NCI-H69 (cell line): ENCODE measurements around the gene NTPCR.
"Not testable (repeated sequence)": the region's sequence is repeated elsewhere in the genome, so short reads cannot be mapped to it uniquely, and the experiment has no call there.

Experiments used
- DNase-seq: peaks from one replicate; lab custom pipeline; 2025; lab: John Stamatoyannopoulos, UW

The NTPCR gene

GRCh38 chr1:232927166-232927565 is 23.2 kb upstream of the NTPCR start:
- not testable (repeated sequence) for DNase-seq

DNA sequence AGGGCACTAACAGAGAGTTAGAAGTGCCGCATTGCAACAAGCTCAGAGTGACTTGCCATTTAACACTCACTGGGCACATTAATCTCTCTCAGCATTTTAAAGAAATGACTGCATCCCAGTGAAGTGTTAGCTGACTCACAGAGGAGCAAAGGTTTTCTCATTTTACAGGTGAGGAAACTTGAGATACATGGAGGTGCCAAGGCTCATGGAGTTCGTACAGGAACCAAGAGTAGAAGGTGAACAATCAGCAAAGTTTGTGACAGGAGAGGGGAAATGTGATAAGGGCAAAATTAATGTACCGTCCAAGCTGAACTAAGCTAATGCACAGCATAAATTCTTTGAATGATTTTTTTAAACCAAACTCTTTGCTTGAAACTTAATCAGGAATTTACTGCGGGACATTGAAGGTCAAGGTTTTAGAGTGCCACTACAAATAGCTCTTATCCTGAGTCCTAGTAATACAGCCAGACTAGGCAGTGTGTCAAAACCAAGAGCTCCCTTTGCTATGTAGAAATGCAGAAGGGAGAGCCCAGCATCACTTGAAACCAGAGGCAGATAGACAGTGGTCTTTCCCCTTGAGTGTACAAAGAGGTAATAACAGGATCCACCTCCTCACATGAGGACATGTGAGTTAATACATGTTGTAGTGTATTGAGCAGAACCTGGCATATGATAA is 22.4 kb upstream of the NTPCR start:
- DNase-seq: no peak

DNA sequence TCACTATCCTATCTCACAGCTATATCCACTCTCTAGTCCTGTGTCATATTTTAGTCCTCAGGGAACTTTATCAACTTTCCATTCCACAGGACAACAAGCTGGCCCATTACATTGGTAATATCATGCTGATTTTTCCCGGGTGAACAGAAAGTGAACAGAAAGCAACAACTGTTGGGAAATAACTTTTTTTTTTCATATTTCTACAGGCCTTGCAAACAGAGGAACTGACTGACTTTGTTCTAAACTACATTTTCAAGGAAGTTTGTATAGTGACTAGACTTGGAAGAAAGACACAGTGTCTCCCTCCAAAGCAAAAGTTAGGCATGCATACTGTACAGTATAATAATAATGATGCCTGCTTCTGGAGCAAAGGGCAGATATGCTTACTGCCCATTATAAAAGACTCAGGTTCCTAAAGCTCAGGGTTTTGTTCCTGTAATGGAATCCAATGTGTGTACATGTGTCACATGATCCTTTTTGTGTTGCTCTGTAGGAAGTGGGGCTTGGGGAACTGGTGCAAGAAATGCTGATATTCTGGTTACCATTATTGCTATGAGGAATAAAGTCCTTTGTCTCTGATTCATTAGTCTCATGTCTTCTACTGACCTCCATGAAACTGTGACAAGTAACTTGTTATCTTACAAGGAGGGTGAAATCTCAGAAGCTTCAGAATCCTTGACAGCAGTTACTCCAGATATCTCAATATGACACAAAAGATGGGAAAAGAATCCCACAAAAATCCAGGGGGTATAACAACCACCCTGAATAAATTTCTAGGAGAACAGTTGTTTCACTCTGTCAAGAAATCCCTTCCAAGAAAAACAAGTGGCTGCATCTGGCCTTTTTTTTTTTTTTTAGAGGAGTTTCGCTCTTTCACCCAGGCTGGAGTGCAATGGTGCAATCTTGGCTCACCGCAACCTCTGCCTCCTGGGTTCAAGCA is 17.7 kb upstream of the NTPCR start:
- no peak for DNase-seq

DNA sequence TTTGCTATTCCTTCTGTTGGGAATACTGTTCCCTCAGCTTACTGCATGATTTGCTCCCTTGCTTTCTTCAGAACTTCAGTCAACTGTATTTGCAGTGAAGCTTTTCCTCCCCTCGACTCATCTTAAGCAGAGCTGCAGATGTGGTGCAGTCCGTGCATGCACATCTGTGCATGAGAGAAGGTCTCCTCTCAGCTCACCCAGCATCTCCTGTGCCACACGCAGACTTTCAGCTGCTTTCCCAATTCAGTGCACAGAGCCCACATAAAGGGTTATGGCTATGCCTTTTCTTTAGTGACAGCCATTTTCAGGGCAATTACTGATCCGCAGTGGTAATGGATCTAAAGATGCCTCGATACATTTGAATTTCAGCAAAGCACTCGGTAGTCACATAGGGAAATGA is 13.5 kb upstream of the NTPCR start:
- no peak for DNase-seq

DNA sequence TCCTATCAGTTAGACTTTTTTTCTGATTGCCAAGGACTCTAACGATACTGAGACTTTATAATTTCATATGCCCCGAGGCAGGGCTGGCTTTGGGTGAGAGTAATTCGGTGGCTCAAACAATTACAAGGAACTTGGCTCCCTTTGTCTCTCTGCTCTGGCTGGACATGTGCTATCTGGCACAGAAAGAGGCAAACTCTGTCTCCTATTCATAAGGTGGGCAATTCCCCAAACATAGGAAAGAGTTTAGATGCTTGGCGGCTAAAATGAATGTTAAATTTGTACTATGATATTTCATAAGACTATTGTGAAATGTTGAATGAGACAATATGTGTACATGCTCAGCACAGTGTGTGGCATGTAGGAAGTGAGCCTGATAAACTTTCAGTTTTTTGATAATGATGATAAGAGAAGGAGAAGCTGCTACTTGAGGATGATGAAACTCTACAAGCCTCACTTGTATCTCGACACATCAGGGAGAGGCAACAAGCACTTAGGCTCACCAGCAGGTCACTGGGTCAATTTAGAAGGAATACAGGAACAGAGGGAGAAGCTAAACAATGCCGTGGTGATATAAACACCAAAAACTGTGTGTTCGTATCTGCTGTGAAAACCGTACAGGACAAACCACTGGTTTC is 12.6 kb upstream of the NTPCR start:
- DNase-seq: peak; percentile 27

DNA sequence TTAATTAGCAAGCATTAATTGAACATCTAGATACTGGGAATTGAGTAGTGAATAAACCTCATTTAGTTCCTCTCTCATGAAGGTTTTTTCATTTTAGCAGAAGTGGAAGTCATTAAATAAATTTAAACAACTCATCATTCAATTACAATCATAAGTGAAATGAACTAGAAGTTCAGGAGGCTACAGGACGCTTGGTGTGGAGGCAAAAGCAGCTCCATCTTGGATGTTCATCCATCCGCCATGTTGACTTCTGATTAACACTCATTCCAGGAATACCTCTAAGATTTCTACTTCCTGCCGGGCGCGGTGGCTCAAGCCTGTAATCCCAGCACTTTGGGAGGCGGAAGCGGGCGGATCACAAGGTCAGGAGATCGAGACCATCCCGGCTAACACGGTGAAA is 11.5 kb upstream of the NTPCR start:
- DNase-seq: no peak

DNA sequence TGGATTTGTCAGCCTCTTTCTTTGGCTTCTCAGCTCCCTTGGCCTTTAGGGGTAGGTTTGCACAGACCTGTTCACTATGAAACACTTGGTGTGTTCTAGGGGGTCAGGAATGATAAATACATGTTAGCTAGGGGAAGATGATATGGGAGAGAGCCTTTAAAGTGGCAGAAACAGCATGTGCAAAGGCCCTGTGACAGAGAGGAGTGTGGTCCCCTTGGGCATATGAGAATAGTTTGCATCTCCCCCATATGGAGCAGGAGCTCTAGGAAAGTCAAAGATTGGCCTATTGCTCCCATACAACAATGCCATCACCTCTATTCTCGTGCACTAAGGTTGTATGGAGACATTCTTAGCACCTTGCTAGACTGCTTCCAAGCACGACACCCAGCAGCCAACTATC is 10.7 kb upstream of the NTPCR start:
- DNase-seq: no peak

DNA sequence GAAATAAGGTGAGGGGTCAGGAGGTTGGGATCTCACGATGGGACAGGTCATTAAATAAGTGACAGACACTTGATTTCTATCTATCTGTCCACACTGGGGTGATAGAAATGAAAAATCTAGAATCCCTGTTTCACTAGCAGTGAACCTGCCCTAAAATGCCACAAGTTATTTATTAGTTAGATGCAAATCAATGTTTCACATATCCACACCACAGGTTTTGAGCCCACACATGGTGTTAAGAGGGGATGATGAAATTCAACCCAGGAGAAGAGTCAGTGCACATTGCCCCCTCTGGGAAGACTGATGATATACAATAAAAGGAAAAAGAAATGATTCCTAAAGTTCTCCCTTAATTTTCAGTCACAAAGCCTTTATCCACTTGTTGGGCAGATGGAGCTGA is 10.1 kb upstream of the NTPCR start:
- DNase-seq: no peak

GRCh38 chr1:232942413-232943294 is 7.8 kb upstream of the NTPCR start:
- DNase-seq: no peak

DNA sequence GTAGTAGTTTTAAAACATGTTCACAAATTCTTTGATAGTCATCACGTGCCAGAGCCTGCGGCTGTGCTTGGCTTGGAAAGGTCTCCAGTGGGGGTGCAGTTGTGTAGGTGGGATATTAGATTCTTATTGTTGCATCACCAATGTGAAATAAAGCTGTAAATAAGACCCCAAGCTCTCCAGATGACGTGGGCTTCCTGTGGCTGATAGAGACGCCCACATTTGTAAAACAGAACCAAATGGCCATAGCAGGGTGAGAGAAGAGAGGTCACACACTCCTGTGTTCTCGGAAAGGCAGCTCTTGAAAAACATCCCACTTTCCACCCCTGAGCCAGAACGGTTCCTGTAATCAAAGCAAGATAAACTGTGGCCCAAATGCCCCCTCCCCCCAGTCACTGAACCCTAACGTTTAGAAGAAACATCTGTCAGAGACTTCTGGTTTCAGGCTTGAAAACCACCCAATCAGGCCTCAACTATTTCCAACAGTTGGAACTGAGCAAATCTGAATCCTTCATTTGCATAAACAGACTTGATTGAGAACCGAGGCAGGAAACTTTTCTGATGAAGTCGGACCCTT is 6.6 kb upstream of the NTPCR start:
- DNase-seq: no peak

DNA sequence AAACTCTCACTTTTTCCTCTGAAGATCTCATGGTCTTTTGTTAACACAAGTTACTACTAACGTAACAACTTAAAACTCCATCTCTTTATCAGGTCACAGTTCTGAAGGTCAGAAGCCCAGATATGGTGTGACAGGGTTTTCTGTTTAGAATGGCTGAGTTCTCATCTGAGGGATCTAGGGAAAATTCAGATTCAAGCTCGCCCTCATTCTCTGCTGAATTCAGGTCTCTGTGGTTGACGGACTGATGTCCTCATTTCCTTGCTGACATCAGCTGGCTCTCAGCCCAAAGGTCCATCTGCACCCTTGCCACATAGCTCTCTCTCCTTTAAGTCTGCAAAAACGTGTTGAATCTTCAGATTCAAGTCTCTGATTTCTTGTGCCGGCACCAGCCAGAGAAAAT is 6.1 kb upstream of the NTPCR start:
- DNase-seq: no peak

- DNase-seq: peak; percentile 15
Measured at GRCh38 chr1:232949636-232950196, 695 bp upstream of the NTPCR start.

- peak; percentile 42 for DNase-seq
Measured at GRCh38 chr1:232951180-232951579, 769 bp downstream of the NTPCR start.

DNA sequence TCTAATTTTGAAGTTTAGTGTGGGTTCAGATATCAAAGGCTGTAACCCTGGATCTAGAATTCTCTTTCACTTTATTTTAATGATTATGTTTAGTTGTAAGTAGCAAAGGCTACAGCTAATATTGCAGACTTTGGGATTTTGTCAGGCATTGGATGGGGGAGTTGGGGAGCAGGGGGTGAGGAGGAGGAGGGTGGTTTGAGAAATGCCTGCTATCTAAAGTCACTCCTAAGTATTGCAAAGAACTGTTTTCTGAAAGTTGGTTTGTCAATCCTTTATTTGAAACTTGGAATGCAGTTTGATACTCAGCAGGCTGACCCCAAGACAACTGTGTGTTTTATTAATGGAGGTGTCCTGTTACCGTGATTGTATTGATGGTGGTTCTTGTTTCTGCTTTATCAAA is 1.2 kb downstream of the NTPCR start:
- no peak for DNase-seq

DNA sequence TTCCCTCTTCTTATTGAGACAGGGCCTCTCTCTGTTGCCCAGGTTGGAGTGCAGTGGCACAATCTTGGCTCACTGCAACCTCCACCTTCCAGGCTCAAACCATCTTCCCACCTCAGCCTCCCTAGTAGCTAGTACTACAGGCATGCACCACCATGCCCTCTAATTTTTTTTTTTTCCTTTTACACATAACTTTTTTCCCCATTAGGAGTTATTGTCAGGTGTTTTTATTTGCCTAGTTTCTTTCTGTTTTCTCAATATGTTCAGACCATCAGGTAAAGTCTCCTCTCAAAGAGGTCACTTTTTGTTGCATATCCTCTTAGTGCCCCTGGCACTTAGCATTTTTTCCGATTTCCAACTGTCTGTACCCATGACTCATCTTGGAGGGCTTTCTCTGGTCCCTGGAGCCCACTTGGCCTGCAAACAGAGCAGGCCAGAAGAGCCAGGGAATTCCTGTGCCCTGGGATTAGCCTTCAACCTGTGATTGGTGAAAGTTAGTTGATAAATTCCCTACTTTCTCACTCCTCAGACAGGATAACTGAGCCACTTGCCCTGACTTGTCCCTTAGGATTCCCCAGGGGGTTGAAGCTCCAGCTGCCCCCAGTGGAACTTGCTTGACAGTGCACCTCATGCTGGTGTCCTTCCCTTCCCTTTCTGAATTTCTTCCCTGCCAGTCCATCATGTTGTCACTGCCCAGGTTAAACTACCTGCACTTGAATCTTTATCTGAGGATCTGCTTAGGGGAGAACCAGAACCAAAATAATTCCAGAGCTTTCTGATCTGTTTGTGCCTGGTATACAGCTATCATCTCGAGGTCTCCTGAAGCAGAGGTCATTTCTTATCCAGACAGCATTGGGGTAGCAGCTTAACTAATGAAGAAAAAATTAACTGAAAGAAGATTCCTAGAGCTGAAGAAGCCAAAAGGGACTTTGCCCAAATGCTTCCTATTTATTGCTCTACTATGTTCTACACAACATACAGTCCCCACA is 2.4 kb downstream of the NTPCR start:
- DNase-seq: peak; percentile 84

DNA sequence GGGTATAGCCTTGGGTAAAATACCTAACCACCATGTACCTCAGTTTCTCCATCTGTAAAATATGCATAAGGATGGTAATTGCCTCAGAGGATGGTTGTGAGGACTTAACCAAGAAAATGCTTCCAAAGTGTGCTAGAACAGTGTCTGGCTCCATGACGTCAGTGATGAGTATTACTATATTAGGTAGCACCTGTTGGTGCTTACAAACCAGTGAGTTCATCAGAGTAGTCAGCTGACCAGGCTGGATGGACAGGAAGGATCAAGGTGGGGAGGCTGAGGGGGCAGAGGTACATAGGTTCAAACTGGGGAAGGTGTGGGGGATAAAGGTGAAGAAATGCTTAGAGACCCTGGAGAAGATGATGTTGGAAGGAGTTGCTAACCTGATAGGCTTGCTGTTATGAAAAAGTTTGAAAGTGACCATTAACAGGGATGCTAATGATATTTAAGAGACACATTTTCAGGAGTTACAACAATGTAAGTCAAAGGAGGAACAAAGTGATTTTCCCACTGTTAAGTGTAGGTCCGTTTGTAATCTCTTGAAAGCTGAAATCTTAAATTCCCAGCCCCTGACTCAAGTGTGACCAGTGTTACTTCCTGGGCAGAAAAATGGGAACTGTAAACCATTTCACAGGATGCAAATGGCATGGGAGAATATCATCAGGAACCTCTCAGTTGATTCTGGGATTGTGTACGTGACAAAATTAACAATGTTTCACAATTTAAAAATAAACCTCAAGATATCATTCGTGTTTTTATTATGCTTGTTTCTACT is 4.4 kb downstream of the NTPCR start:
- DNase-seq: no peak

GRCh38 chr1:232956081-232956480 is 5.7 kb downstream of the NTPCR start:
- DNase-seq: no peak

DNA sequence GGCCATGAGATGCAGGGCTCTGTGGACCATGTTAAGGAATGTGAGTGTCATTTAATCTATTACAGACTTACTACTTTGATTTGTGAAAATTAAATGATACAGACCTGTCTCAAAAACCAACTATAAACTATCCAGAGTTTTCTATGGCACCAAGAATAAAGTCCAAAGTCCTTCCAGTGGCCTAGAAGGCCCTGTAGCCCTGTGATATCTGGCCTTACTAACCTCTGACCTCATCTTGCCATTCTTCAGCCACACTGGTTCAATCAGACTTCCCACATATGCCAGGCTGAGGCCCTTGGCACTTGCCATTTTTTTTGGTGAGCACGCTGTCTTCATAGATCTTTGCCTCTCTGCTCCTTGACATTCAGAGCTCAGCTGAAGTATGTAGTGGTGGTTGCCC is 7.7 kb downstream of the NTPCR start:
- no peak for DNase-seq
